Activated CD4-positive, alpha-beta T cell treated with anti-CD3 and anti-CD28 coated beads, Interleukin-2, Interleukin-6, amounts not matched to agents 100 ng/mL and 50 ng/mL, durations not matched to agents 16 hours and 8 hours (primary cell): ENCODE data around the gene NME7.
A peak's percentile ranks its signal among the peaks of the same experiment; 100 is the strongest.
"Not testable (repeated sequence)": the region's sequence is repeated elsewhere in the genome, so short reads cannot be mapped to it uniquely, and the experiment has no call there.

Source experiments
- DNase-seq: peaks from one replicate; pipeline ENCODE4 v3.0.0-alpha.2; 2020

Gene NME7

GRCh38 chr1:169298441-169298840, 69.2 kb downstream of the NME7 start:
- DNase-seq, result no peak

GRCh38 chr1:169295846-169296245, 71.8 kb downstream of the NME7 start:
- no peak for DNase-seq

DNA sequence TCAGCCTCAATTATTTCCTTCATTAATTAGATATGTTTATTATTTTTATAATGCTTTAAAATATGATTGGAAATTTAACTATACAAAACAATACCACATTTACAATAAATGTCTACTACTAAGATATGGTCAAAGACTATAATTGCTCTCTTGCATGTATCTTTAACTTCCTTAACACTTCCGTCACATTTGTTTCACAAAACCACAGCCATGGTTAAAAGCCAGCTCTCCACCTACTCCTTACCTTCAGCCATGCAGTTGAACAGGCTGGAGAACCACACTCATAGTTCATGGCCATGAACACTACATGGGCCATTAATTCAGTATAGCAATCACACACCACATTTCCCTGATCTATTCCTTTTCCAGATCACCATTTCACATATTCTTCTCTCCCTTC, 72.2 kb downstream of the NME7 start:
- no peak for DNase-seq

DNA sequence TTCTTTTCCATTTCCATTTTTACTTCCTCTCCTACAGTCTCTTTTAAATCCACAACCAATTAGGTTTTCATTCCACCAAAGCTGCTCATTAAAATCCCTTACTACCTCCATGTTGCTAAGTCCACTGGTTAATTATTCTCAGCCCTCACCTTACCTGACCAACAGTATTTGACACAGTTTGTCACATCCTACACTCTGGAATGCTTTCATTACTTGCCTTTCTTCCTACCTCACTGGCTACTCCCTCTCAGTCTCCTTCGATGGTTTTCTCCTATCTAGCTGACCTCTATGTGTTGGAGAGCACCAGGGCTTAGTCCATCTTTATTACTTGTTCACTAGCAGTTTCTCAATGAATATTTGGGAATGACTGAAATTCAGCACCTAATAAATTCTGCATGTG, 78.6 kb downstream of the NME7 start:
- no peak for DNase-seq

DNA sequence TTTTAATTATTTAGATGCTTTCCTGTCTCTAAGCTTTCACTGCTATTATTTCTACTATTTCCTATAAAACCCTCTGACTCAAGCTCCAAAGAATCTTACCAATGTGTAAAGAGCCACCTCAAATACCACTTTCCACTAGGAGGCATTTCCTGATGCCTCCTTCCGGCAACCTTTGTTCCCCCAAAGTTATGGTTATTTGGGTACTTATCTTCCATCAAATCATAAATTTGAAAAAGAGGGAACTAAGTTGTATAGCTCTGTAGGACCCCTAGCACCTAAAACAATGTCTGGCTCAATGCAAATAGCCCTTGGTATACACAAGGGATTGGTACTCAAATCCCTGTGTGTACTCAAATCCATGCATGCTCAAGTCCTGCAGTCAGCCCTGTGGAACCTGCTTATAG, 79.6 kb downstream of the NME7 start:
- DNase-seq, result no peak

DNA sequence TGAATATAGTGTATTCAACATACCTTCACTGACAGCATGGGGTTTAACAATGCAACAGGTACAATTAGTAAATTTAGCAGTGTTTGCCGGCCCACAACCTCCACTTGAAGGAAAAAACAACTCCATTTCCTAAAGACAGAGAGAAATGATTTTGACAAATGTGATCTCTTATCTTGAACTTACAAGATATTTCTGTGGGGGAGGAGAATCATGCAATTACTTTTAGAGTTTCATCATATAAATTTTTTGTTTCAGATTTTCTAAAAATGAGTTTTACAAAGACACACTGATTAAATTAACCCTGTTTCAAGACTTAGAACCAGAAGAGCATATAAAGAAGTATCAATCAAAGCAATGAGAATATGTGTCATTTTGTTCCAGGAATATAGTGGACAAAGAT, 80.3 kb downstream of the NME7 start:
- DNase-seq, result no peak

GRCh38 chr1:169281562-169281961, 86.0 kb downstream of the NME7 start:
- DNase-seq, result not testable (repeated sequence)

DNA sequence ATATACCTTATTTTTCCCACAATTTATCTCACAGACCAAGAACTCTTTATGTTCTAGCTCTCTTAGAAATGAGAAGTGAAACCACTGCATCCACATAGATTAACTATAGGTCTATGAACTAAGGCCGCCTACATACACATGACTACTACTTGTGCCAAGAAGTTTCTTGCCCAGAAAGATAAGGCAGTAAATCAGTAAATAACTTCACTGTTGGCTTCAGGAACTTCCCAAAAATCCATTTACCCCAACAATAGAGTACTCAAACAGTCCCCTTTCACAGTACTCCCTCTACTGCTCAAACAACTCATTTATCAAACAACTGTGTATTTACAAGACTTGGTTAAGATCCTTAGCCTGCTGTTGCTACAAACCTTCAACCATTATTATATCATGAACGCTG, 96.5 kb downstream of the NME7 start:
- DNase-seq, result no peak

GRCh38 chr1:169266133-169266532, 101.5 kb downstream of the NME7 start:
- DNase-seq, result no peak

- no peak for DNase-seq
Measured at GRCh38 chr1:169263059-169263458, 104.5 kb downstream of the NME7 start.

DNA sequence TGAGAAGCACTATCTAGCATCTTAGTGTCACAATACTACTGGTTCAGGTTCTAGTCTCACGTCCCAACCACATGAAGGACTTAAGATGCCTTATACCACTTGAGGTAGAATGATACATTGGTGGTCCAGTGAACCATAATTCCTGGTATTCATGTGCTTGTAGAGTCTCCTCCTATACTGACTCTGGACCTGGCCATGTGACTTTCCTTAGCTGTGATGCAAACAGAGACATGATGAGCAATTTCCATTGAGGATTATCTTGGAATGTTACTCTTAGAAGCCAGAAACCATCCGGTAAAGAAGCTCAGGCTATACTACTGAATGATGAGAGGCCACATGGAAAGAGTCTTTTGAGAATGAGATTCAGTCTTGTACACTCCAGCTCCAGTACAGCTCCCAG, 105.7 kb downstream of the NME7 start:
- no peak for DNase-seq

- DNase-seq, result no peak
Measured at GRCh38 chr1:169260478-169261151, 107.0 kb downstream of the NME7 start.

DNA sequence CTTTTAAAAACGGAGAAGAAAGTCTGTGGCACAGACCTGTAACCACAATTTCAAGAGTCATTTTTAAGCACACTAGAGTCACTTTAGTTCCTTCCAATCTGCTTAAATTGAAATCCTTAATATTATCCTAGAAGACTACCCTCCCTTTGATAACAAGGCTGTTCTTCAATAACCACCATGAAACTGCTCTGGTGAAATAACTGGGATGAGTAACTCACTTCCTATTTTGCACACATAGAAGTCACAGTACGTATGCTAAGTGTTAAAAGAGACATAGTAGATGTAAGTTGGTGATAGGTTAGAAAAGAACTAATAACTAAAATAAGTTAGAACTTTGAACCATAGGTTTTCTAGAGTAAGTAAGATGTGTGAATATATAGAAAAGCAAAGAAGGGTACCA, 107.8 kb downstream of the NME7 start:
- DNase-seq, result no peak

GRCh38 chr1:169250795-169251194, 116.8 kb downstream of the NME7 start:
- no peak for DNase-seq

- no peak for DNase-seq
Measured at GRCh38 chr1:169250022-169250421, 117.6 kb downstream of the NME7 start.

DNA sequence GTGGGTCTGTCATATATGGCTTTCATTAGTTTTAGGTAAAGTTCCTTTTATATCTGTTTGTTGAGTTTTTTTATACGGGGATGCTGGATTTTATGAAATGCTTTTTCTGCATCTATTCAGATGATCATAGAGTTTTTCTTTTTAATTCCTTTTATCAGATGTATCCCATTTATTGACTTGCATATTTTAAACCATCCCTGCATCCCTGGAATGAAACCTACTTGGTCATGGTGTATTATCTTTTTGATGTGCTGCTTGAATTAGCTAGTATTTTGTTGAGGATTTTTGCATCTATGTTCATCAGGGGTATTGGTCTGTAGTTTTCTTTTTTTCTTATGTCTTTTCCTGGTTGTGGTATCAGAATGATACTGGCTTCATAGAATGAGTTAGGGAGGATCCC, 118.0 kb downstream of the NME7 start:
- no peak for DNase-seq

DNA sequence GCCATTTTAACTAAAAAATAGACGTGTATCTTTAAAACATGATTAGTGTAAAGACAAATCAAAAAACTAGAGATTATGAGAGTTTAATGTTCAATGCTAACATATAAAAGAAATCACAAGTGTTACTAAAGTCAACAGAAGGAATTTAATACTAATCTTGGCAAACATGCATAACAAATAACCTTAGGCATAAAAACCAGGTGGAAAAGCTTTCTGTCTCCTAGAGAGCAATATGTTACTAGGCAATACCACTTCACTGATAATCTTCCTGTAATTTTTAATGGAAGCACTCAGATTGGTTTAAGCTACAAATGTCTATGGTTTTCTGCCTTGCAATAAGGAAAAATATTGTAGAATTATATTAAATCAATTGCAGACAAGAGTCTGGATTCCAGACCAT, 121.9 kb downstream of the NME7 start:
- DNase-seq, result no peak

- DNase-seq, result peak; percentile 10
Measured at GRCh38 chr1:169240449-169241232, 127.0 kb downstream of the NME7 start.

DNA sequence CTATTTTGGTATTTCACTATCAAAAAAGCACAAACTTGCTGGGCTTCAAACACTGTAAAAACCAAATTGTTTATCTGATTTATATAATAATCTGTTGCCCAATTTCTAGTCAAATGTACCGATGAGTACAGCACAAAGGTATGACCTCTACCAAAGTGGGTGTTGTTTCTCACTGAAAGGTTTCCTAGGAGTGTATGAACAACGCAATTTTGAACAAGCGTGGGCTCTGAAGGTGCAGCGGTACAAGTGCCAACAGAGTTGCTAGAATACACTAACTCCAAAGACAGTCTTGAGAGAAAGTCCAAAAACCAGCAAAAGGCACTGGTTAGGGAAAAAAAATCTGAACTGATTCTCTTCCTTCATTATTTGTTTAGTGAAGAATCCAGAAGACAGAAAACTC, 130.7 kb downstream of the NME7 start:
- no peak for DNase-seq

DNA sequence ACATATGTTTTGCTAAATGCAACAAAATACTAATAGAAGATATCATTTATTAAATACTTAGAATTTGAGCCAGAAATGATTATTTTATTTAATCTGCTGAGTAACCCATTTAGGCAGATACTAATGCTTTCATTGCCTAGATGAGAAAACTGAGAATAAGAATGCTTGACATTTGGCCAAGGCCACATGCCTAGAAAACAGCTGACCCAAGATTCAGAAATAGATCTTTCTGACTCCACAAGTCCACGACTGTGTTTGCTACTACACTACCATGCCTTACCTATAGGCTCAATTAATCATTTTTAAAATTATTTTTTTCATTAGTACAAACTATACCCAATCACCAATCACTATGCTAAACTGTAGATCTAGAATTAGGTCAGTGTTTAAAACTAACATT, 131.5 kb downstream of the NME7 start:
- DNase-seq, result no peak

DNA sequence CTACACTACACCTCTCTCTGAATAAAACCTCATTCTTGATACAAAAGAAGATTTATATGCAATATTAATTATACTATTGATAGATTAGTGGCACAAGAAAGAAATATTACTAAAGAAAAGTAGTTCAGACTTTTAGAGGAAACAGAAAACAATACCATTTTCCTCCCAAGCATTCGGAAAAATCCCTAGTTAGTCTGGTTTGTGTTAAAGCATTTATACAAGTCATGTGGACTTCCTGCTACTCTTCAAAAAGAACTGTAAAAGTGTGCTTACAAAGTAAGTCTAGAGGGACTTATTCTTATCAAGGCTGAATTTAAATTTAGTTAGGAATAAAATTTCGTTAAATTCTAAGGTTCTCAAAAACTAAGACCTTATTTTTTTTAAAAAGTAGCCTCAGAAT, 132.0 kb downstream of the NME7 start:
- no peak for DNase-seq

DNA sequence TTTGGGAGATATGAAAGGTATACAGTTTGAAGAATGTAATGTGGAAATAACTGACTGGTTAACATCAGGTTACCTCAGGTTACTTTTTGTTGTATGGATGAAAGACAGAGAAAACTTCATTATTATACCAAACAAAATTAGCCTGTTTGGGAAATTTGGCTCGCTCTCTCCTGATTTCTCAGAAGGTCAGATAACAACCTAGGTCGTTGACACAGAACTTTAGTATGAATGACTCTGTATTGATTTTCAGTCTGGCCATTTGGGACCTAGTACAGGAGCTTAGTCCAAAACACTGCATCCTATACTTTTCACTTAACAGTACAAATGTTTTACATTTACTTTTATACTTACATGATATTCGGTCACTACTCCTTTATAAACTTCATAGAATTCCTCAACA, 132.8 kb downstream of the NME7 start:
- no peak for DNase-seq

GRCh38 chr1:169217636-169218035, 150.0 kb downstream of the NME7 start:
- DNase-seq, result no peak

DNA sequence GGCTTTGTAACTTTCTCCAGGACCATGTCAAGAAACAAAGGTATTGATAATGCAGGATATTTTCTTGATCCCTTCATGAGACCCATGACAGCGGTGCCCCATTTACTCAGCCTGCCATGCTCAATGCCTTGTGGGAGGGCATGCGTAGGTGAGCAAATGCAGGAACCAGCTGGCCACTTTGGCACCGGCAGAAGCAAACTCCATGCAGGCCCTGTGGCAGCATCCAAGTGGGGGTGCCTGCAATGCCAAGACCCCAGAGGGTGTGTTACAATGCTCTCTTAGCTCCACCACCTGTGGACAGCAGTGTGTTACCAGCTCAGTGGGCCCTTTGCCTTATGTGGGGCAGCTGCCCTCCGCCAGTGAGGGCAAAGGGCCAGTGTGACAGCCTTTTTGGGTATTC, 153.0 kb downstream of the NME7 start:
- DNase-seq, result no peak

DNA sequence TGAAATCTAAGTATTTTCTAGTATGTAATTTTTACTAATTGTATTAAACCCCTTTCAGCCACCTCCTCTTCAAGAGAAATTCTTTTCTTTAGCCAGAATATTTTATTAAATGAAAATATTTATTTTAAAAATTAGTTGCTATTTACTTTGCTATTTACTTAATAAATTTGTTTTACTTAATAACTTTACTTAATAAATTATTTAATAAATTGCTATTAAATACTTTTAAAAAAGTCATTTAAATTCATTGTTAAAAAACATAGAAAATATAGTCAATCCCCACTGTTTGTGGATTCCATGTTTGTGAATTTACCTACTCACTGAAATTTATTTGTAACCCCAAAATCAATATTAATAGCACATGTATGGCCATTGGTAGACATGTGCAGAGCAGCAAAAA, 155.5 kb downstream of the NME7 start:
- DNase-seq, result no peak
